HL-60 (cell line): ENCODE data around the gene ERC2.

Experiments used
- DNase-seq, 2 experiments: peaks; one replicate each; pipeline ENCODE4 v3.0.0-alpha.2; 2010 to 2020; ENCODE audit warnings: low read depth in 1 of 2, low spot score in 1 of 2
- H3K27ac ChIP-seq: fragments of 250-450 bp; sonication (Bioruptor Pico); replicated peaks from 2 replicates; pipeline ENCODE4 v1.5.1; 2020; ENCODE audit warnings: mild to moderate bottlenecking, moderate library complexity
- H3K27me3 ChIP-seq: fragments of 250-450 bp; sonication (Bioruptor Pico); 2 replicates; pipeline ENCODE4 v1.5.1; 2021; ENCODE audit warnings: mild to moderate bottlenecking, moderate library complexity; ENCODE audit not compliant: insufficient read depth, poor library complexity, severe bottlenecking
- H3K4me3 ChIP-seq: replicated peaks from 2 replicates; pipeline ENCODE4 v1.5.1; 2011; ENCODE audit warnings: mild to moderate bottlenecking, control low read depth, low read length; ENCODE audit not compliant: insufficient read depth
- CTCF ChIP-seq: IDR thresholded peaks from one replicate; pipeline ENCODE4 v1.5.1; 2011; ENCODE audit warnings: low read length, control low read depth, inconsistent platforms; ENCODE audit not compliant: insufficient read depth
- GABPA ChIP-seq: IDR thresholded peaks from 2 replicates; pipeline ENCODE4 v1.6.1; 2012; ENCODE audit warnings: low read depth
- POLR2AphosphoS5 ChIP-seq: IDR thresholded peaks from 2 replicates; pipeline ENCODE4 v1.6.1; 2012; ENCODE audit warnings: low read depth
- REST ChIP-seq: IDR thresholded peaks from 2 replicates; pipeline ENCODE4 v1.6.1; 2012; ENCODE audit warnings: low read depth; ENCODE audit not compliant: insufficient replicate concordance
- SPI1 ChIP-seq: IDR thresholded peaks from 2 replicates; pipeline ENCODE4 v1.6.1; 2012; ENCODE audit warnings: low read depth, mild to moderate bottlenecking, borderline replicate concordance

Gene ERC2

GRCh38 chr3:55490276-55490913, 977.9 kb downstream of the ERC2 start:
- H3K27me3 ChIP-seq = peaks cover 42% of the 10 kb centered on the region
- no peak overlapping the region for H3K4me3 ChIP-seq
- H3K27ac ChIP-seq = no peak overlapping the region
- DNase-seq = no peak
- TF ChIP-seq CTCF = no peak
- no peak for TF ChIP-seq REST
- no peak for TF ChIP-seq POLR2AphosphoS5
- TF ChIP-seq GABPA = no peak
- TF ChIP-seq SPI1 = no peak

GRCh38 chr3:55489798-55490132, 978.5 kb downstream of the ERC2 start:
- Histone ChIP-seq H3K27me3 (peaks cover 47% of the 10 kb centered on the region), H3K4me3 (no peak overlapping the region), H3K27ac (no peak overlapping the region)
- TF ChIP-seq POLR2AphosphoS5 (no peak), SPI1 (no peak), GABPA (no peak), CTCF (no peak), REST (no peak)
- no peak for DNase-seq

DNA sequence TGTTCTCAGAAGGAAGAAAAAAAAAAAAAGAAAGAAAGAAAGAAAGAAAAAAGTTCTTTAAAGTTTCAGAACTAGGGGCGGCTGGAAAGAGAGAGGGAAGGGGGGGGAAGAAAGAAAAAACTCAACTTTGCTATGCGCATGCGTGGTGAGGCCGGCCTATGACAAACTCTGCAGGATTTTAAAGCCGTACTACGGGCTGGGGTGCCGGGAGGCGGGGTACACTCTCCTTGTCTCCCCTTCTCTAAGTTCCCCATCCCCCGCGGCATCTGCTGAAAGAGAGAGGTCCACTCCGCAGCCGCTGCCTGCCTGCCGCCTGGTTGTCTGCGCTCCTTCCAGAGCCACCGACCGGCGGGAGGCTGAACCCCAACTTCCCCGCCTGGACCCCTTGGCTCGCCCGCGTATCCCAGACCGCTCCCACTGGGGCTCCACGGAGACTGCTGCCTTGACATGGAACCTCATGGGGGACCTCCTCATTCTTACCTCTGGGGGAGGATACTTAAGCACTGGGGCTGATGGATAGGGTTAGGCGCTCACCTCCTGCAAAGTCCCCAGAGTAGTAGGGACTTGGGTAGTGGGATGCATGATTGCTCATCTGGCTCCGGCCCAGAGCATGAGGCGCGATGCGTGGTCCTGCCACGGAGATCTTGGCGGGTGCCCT, 979.7 kb downstream of the ERC2 start:
- Histone ChIP-seq H3K27me3 (peaks cover 59% of the 10 kb centered on the region), H3K27ac (no peak overlapping the region)
- DNase-seq = peak in 1 of 2 experiments; percentile 2

More for the DNA sequence above, 979.7 kb downstream of the ERC2 start:
- TF ChIP-seq REST (no peak), GABPA (no peak), CTCF (no peak), SPI1 (no peak), POLR2AphosphoS5 (no peak)
- H3K4me3 ChIP-seq = peak overlapping the region; percentile 10; the same call in 1 of the 2 replicates
